HG03575 (cell line): ENCODE results near the gene STAMBP.

ENCODE experiments used
- ATAC-seq: cut with Tn5 transposase; IDR thresholded peaks from one replicate; pipeline ENCODE4 v1.9.1; 2021; ENCODE audit not compliant: unreplicated experiment, insufficient number of reproducible peaks, low FRiP score; ENCODE audit errors: extremely low read depth

Gene STAMBP

DNA sequence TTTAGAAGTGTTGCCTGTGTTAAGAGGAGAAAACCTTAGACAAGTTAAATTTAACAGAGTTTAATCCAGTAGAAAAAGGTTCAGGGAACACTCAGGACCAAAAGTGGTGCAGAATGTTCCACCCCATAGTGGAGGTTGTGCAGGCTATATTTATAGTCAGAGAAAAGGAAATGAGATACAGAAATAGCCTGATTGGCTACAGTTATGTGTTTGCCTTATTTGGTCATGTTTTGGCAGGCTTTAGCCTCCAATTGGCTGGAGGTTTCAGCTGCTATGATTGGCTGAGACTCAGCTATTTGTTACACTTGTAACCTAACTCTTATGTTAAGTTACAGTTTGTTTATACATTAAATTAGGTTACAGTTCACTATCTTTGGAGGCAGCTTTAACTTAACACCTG, 4.2 kb downstream of the STAMBP start:
- no peak for ATAC-seq

DNA sequence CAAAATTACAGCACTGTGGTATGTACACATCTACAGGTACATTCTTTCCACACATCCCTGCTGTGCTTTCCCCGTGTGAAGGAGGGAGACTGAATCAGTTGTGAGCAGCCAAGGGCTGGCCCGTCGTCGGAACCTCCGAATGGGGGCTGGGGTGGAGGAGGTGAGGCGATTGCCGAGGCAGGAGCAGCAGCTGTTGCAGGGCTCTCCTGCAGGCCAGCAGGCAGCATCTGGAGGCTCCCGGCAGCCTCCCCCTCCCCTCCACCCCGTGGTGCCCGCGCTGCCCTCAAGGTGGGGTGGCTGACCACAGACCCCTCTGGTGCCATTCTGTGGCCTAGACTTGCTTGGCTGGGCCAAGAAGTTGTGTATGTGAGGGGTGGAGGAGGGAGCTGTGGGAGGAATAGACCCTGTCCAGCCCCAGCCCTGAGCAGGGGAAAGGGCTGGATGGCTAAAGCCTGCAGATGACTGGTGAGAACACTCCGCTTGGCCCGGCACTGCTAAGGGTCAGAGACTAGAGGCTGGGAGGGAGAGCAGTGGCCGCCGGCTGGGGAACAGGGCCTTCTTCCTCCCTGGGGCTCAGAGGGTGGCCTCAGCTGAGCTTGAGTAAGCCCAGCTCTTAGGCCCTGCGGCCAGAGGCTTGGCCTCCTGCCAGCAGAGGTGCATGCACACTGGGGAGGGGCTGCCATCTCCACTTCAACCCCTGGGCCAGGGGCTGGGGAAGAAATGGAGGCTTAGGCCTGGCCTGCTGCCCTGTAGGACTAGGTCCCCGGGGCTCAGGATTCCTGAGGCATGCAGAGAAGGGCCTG, 7.6 kb downstream of the STAMBP start:
- no peak for ATAC-seq

DNA sequence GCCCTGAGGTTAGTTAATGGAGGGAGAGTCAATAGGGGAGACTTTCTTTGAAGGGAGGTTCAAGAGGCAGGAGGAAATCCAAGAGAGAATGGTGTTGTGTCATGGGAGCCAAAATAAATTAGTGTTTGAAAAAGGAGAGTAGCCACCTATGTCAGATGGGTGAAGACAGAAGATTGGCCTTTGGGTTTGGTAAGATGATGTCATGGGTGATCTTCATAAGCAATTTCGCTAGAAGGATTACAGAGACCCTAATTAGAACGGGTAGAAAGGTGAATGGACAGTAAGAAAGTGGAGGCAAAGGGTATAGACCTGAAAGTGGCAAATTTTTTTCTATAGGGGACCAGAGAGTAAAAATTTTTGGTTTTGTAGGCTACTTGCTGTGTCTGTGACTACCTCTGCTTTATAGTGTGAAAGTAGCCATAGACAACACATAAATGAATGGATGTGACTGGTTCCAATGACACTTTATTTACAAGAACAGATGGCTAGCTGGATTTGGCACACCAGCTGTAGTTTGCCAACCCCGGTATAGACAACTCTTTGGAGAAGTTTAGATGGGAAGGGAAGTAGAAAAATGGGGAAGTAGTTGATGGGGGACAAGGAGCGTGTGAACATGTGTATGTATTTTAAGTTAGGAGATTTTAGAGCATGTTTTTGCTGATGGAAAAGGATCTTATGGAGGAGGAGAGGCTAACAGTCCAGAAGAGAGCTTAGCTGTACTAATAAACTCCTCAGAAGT, 9.3 kb downstream of the STAMBP start:
- ATAC-seq, result no peak

DNA sequence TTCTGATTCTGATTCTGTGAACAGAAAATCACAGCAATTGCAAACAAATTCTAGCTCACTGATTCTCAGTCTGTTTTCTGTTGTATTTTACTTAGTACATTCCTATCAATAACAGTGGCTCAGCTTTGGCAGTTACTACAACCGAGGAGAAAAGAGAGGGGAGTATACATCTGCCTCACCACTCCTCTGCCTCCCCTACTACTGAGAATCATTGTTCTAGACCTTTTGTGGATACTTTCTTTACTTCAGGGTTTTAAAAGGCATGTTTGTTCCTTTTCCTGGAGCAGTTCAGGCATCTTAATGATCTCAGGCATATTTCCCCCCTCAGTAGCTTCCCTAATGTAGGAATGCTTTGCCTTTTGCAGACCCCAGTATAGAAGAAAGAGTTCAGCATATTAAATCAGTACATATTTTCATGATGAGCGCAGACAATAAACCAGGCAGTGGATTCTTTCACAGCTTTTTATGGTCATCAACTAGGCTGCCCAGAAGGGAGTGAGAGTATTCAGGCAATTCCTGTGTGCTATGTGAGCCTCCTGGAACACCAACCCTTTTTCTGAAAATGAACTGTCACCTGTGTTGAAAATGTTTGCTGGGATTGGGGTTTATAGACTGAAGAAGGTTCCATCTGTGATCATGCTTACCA, 10.3 kb downstream of the STAMBP start:
- no peak for ATAC-seq

DNA sequence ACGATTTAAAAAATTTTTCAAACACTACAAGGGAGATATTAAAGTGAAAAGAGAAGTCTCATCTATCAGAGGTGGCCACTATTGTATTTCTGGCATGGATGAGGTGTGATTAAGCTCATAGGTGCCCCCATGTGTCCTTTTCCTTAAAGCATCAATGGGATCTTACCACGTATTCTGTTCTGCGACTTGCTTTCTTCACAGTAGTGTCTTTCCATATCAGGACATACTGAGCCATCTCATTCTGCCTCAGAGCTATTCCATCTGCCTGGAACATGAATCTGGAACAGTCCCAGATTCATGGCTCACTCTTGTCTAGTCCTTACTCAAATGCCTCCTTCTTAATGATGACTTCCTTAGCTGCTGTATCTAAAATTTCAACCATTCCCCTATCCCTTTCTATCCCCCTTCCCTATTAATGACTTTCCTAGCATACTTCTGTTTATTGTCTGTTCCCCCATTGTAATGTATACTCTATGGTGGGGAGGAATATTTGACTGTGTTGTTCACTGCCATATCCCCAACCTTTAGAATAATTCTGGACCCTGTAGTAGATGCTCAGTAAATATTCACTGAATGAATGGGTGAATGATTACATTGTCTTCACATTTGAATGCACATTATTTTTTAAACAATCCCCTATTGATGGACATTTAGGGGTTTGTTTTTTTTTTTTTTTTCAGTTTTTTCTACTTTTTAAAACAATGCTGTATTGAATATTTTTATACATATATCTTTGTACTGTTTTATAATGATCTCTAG, 11.1 kb downstream of the STAMBP start:
- no peak for ATAC-seq

DNA sequence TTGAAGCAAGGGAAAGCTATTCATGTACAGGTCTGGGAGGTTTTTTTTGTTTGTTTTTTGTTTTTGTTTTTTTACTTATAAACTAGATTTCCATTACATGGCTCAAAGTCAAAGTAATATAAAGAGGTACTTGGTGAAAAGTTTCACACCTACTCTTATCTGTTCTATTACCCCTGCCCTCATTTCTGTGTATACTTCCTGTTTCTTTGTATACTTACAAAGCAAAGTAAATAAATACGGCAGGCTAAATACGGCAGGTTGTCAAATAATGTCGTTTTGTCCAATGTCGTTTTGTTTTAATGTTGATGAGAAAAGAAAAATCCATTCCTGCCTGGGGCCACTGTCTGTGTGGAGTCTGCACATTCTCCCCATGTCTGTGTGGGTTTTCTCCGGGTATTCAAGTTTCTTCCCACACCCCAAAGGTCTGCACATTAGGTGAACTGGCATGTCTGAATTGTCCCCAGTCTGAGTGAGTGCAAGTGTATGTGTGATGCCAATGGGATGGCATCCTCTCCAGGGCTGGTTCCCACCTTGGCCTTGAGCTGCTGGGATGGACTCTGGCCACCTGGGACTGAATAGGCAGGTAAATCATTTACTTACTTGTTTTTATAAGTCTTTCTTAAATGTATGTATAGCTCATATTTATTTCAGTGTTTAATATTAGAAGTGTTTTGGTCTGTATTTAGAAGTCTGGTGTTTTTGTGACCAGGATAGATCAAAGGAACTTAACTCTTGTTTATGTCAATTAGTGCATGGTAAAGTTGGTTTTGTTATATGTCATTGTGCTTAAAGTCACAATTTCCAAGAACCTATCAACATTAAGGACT, 13.4 kb downstream of the STAMBP start:
- ATAC-seq, result no peak

DNA sequence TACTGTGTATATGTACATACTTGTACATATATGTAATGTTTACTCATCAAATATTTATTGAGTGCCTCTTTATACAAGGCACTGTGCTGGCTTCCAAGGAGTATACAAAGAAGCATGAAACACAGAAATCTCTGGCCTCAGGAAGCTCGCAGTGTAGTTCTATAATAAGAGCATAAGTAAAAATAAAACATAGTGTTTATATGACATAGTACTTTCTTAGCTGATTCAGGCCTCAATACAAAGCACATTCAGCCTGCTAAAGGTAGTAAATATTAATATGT, 13.9 kb downstream of the STAMBP start:
- ATAC-seq, result no peak

DNA sequence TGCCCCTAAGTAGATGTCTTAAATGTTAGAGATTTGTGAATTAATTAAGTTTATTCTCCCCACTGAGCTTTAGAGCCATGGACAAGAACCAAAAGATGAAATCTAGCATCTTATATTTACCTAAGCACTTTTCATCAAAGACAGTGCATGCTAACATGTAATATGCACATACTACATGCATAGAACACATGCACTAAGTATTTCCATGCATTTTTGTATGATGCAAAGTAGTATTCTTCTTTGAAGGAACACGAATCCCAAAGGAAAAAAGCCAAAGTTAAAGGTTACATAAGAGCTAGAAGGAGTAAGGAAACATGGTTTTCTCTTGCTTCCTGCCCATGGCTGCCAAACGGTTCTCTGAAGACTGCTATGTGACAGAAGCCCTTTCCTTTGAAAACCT, 15.3 kb downstream of the STAMBP start:
- no peak for ATAC-seq

DNA sequence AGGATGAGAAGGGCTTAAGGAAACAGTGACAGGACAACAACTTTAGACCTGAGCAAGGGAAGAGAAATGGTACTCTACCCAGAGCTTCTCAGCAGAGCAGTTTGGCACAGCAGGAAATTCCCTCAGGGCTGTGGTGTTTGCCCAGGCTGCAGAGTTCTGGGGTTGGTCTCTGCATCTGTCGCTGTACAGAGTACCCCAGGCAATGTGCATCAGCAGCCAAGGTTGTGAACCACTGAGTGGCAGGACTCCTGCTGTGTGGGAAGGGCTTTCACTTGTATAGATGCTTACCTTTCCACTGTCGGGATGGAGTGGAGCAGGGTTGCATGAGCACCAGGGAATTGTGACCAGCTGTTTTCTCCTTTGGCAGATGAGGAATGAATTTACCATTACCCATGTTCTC, 21.2 kb downstream of the STAMBP start:
- no peak for ATAC-seq

DNA sequence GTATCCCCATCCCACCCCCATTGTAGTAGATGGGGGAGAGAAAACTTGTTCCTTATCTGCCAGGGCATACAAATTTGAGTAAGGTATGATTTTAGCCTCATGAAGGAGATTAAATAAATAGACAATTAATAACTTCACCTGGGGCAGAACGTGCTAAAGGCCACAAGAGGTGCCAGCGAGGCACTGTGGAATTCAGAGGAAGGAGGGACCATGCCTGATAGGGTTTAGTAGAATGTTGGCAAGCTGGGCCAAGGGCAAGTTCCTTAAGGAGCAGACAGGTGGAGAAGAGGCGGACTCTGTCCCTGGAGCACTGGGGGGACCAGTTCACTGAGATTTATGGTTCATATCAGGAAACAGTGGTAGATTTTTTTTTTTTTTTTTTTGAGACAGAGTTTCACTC, 22.5 kb downstream of the STAMBP start:
- no peak for ATAC-seq

DNA sequence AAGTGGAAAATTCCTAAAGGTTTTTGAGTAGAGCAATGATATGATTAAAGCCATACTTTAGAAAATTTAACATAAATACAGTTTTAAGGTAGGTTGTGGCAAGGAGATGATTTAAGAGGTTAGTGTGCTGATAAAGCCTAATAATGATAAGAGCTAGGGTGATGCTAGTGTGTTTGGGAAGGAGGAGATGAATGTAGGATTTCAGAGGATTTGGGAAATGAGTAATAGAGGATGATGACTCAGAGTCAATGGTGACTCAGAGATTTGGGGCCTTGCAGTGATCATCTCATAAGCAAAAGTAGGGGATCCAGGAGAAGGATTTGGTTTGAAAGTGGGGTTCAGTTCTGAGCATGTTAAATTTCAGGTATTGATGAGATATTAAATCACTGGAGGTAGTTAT, 23.3 kb downstream of the STAMBP start:
- ATAC-seq, result no peak

DNA sequence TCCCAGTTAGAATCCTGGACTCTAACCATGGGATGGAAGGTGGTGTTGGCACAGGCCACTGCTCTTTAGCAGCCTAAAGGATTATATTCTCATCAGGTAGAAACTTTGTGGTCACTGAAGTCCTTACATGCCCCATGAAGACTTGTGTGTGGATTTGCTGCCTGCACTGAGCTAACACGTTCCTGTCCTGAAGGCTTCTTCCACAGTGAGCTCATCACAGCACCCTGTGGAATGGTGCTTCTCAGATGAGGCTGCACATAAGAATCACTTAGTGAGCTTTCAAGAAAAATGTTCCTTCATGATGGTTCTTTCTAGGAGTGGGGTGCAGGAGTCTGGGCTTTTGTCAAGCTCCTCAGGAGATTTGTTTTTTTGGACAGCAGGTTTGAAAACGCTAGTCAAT, 26.8 kb downstream of the STAMBP start:
- no peak for ATAC-seq

DNA sequence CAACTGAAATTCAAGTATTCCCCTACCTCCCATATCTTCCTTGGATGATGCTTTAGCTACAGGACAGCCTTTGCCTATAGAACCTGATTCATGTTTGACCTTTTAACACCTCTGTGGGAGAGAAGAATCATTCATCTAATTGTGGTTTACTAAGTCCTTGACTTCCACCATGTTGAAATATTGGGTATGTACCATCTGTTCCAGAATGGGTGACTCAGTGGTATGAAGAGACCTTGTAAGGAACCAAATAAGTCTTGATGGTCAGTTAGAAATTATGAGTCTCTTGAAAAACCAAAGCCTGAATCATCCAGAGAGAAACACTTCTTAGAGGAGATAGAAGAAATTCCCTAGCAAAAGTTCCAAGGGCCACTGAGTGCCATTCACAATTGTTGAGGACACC, 27.5 kb downstream of the STAMBP start:
- ATAC-seq, result no peak

DNA sequence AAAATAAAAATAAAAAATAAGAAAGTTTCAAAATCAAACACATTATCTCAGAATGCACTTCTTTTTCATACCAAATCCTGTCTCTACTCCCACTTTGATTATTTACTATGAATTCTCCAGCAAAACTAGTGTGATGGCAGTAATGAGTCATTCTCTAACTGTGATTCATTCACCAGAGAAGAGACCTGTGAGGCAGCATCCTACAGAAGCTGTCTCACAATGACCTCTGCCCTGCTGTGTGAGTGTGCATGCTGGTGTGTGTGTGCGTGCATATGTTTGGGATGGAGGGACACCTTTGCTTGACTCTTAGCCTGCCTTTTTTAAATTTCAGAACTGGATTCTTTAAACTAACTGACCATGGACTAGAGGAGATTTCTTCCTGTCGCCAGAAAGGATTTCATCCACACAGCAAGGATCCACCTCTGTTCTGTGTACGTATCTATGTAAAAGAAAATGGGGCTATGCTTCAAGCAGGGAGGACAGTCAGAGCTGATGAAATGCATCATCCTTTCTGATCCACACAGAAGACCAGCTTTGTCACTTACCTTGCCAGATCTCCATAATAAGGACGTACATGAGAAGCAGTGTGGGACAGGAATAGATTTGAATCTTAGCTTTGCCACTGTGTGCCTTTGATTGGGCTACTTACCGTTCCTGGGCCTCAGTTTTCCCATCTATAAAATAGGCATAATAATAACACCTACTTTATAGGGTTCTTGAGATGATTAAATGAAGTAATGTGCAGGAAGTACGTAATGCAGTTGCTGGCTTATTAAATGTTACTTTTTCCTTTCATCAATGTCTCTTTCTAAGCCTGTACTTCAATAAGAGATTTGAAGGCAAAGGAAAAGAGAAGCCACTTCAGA, 31.2 kb downstream of the STAMBP start:
- ATAC-seq, result no peak

DNA sequence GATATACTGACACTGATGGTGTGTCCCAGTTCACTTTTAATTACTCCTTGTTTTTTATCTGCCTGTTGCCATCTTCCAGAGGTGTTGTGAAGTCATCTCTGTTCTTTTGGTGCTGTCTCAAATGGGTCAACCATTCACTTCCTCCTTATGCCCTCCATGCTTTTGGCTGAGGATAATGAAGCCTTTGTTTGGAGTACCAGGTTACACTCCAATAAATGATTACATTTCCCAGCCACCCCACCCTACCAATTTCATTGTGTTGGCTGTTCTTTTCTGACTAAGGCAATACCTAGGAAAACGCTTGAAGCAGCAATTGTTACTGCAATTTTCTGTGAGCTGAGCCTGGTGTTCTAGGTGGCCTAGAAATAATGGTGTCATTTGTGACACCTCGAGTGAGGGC, 34.2 kb downstream of the STAMBP start:
- no peak for ATAC-seq

DNA sequence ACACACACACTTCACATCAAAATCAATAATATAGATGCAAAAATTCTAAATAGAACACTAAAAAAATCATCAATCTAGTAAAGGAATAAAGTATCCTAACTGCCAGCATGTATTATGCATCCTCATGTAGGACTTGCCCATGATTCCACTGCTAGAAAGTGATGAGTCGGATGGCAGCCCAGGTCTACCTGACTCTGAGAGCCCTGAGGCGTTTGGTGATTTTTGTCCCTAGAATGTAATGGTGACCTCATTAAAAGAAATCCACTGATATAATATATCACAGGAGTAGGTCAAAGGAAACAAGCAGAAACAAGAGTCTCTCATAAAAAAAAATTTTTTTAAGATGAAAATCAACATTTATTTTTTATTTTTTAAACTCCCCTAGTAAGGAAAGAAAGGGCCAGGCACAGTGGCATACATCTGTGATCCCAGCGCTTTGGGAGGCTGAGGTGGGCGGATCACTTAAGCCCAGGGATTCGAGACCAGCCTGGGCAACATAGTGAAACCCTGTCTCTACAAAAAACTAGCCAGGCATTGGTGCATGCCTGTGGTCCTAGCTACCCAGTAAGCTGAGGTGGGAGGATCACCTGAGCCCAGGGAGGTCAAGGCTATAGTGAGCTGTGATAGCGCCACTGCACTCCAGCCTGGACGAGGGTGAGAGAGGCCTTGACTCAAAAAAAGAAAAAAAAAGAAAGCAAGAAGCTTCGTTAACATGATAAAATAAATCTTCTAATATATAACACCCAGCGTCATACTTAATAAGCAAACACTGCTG, 39.6 kb downstream of the STAMBP start:
- no peak for ATAC-seq

DNA sequence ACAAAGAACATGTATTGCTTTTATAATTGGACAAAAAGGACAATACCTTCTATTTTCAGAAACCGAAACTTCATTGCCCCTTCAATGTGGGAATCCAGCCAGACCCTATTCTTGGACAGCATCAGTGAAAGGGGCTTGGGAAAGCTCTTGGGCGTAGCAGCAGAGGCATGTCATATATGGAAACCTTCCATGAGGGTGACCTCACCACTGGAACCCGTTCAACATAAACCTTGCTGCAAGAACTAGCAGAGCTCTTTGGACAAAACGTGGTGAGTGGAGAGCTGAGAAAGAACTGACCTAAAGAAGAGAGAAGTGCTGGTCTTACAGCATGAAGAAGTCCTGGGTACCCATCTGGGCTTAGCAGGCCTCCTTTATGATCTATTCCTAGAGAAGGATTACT, 41.3 kb downstream of the STAMBP start:
- no peak for ATAC-seq
